PFSK-1 (cell line): ENCODE data around the gene TM9SF1.

Experiments used
- FOXP2 ChIP-seq: optimal IDR thresholded peaks from 2 replicates; pipeline ENCODE3; 2011; ENCODE audit warnings: borderline replicate concordance, control low read depth, inconsistent platforms; ENCODE audit not compliant: insufficient read depth; ENCODE audit errors: extremely low read length, extremely low read depth
- POLR2AphosphoS5 ChIP-seq: IDR thresholded peaks from 2 replicates; pipeline ENCODE4 v1.6.1; 2012; ENCODE audit warnings: low read depth, mild to moderate bottlenecking, control low read depth, low read length, moderate library complexity
- REST ChIP-seq, 2 experiments: IDR thresholded peaks; 2 replicates each; pipeline versions ENCODE4 v1.6.1 to v1.8.0; 2011 to 2012; ENCODE audit warnings: low read depth in 2 of 2, low read length in 2 of 2, control low read depth in 1 of 2, inconsistent platforms in 1 of 2, mild to moderate bottlenecking in 1 of 2, moderate library complexity in 1 of 2; ENCODE audit not compliant: insufficient read depth in 1 of 2
- SIN3A ChIP-seq: IDR thresholded peaks from 2 replicates; pipeline ENCODE4 v1.6.1; 2012; ENCODE audit warnings: mild to moderate bottlenecking, low read length, moderate library complexity, borderline replicate concordance; ENCODE audit not compliant: insufficient read depth
- TAF1 ChIP-seq: IDR thresholded peaks from 2 replicates; pipeline ENCODE4 v1.6.1; 2012; ENCODE audit warnings: low read length, control low read depth, borderline replicate concordance; ENCODE audit not compliant: insufficient read depth

TM9SF1 gene

GRCh38 chr14:24160499-24160849, 34.8 kb downstream of the TM9SF1 start:
- TF ChIP-seq SIN3A (no peak), REST (IDR thresholded peaks at IDR 0.05; ENCODE audit: insufficient read depth in 1 of 2, low read depth in 2 of 2, low read length in 2 of 2) (no peak), TAF1 (no peak), POLR2AphosphoS5 (no peak), FOXP2 (no peak)

- TF ChIP-seq REST (IDR thresholded peaks at IDR 0.05; ENCODE audit: insufficient read depth in 1 of 2, low read depth in 2 of 2, low read length in 2 of 2), result no peak
- TF ChIP-seq POLR2AphosphoS5, result no peak
- TF ChIP-seq SIN3A, result no peak
- no peak for TF ChIP-seq TAF1
- no peak for TF ChIP-seq FOXP2
Observed at GRCh38 chr14:24159777-24160498, 35.3 kb downstream of the TM9SF1 start.

- TF ChIP-seq REST (IDR thresholded peaks at IDR 0.05; ENCODE audit: insufficient read depth in 1 of 2, low read depth in 2 of 2, low read length in 2 of 2) (no peak), TAF1 (no peak), POLR2AphosphoS5 (no peak), FOXP2 (no peak), SIN3A (no peak)
Observed at GRCh38 chr14:24157331-24157730, 37.9 kb downstream of the TM9SF1 start.

GRCh38 chr14:24156840-24157239, 38.4 kb downstream of the TM9SF1 start:
- TF ChIP-seq POLR2AphosphoS5 (no peak), REST (IDR thresholded peaks at IDR 0.05; ENCODE audit: insufficient read depth in 1 of 2, low read depth in 2 of 2, low read length in 2 of 2) (no peak), FOXP2 (no peak), SIN3A (no peak)

- no peak for TF ChIP-seq TAF1
- no peak for TF ChIP-seq SIN3A
- TF ChIP-seq POLR2AphosphoS5, result no peak
- TF ChIP-seq FOXP2, result no peak
- no peak for TF ChIP-seq REST (IDR thresholded peaks at IDR 0.05; ENCODE audit: insufficient read depth in 1 of 2, low read depth in 2 of 2, low read length in 2 of 2)
Observed at GRCh38 chr14:24155100-24155499, 40.1 kb downstream of the TM9SF1 start.
